GM04503 (cell line): Measurements from ENCODE around the gene SCO2.

Experiments
- DNase-seq: peaks from one replicate; pipeline ENCODE4 v3.0.0-alpha.2; 2012; ENCODE audit warnings: low read depth

The SCO2 gene, protein sequence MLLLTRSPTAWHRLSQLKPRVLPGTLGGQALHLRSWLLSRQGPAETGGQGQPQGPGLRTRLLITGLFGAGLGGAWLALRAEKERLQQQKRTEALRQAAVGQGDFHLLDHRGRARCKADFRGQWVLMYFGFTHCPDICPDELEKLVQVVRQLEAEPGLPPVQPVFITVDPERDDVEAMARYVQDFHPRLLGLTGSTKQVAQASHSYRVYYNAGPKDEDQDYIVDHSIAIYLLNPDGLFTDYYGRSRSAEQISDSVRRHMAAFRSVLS

DNA sequence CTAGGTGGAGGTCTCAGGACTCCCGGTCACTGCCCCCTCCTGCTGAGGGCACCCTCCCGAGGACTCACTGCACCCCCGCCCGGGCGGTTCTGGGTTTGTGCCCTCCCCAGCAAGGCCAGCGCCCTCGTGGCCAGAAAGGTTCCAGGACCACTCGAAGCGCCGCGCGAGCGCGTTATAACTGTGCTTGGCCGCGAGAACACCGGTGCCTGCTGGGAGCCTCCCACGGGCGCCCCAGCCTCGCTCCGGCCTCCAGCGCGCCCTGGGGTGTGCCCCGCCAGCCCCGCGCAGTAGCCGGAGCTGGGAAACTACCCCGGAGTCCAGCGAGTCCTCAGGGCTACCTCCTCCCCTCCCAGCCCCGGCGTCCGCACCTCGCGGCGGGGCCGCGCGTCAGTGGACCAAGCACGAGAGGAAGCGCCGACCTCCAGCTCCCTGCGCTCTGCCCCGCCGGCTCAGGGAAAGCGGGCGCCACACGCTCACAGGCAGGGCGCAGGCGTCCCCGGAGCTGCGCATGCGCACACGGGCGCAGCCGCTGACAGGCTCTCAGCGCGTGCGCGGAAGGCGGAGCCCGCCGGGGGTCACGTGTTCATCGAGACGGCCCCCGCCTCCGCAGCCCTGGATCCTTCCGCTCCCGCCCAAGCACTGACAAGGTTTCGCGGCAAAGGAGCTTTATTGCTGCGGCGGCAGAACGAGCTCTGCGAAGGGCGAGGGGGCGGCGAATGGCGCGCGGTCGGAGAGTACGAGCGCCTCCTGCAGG lies at the start of gene SCO2:
SCO2 (minus strand) TSS at position 495 of the 754 bp plus-strand sequence. CDS start 1,187 bp downstream, outside the sequence.
- peak; percentile 66 for DNase-seq

DNA sequence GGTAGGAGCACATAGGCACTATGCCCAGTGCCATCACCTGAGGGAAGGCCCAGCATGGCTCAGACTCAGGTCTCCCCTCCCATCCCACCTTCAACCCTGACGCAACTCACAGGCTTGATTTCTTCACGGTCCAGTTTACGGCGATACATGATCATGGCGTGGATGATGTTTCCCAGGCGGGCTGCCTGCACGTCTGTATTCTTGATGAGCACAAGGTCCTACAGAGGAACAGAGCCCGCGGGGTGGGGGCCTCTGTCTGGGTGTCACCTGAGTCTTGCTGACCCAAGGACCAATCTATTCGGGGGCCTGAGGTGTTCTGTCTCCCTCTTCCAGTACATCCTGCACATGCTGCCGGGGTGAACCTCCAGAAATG lies 49.0 kb upstream of the SCO2 start:
- no peak for DNase-seq

DNA sequence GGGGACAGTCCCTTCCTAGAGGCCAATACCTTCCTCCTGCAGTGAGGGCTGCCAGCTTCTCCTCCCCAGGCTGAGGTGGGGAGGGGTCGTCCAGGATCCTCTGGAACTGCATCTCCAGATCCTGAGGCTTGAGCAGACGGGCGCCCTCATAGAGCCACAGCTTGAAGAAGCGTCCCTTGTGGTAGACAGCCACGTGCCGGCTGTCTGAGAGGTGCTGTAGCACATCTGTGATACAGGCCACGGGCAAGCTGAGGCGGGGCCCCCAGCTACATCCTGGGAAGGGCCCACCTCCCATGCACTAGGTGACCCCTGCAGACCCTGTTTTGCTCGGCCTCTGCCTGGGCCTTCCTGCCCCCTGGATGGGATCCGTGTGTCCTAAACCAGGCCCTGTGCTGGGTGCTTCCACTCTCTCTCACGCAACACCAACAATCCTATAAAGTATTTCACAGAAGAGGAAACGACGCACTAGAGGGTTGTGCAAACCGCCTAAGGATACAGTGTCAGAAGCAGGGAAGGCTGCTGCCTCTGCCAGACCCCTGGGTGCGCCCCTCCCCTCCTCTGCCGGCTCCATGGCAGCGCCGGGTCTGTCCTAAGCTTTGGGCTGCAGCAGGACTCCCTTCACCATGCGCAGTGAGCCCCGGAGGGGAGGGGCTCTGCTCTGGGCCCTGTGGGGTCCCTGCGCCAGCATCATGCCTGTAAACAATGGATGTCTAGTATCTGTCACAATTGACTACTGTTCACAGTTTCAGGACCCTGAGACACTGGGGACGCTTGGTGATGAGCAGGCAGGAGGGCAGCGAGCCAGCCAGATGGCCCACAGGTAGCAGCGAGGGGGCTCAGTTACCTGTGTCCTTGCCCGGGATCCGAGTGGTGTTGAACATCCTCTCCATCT lies 48.3 kb upstream of the SCO2 start:
- no peak for DNase-seq

DNA sequence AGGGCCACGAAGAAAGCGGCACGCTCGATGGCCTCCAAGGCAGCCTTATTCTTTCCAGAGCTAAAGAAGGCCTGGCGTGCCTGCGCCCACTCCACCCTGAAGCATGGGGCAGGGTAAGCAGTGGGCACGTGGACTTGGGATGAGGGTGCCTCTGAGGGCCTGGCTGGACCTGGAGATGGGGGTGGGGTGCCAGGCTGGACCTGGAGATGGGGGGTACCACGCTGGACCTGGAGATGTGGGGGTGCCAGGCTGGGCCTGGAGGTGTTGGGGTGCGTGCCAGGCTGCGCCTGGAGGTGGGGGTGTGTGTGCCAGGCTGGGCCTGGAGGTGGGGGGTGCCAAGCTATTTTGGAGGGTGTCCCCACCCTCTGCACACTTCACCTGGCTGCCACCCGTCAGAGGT lies 47.6 kb upstream of the SCO2 start:
- DNase-seq: no peak

DNA sequence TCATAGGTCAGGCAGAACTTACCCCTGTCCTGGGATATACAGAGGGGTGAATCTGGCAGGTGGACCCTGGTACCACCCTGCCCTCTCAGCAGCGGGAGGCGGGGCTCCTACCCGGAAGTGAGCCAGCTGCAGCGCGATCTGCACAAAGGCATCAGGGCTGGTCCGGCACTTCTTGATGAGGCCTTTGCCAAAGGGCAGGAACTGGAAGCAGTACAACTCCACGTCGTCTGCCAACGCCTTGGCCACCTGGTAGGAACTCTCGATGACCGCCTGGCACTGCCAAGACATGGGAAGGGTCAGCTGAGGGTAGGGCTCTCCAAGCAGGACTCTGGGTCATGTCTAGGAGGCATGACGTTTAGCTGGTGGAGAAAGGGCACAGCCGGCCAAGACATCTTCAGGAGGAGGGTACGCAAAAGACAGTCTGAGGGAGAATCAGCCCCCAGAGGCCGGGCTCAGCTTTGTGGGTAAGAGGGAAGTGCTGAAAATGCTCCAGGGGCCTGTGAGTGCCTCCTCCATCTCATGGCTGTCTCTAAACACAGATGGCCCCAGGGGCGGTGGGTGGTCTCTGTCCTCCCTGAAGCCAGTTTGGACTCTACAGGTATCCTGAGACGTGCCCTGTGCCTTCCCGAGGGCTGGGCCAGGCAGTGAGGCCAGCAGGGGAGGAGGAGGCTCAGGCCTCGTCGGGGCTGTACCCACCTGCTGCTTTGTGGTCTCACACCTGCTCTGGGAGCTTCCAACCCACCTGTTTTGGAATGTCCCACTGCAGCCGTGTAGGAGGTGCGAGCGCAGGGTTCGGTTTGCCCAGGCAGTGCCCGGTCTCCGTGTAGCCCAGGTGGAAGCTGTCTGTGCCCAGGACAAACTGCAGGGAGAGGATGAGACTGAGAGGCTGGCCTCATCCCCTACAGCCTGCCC lies 46.1 kb upstream of the SCO2 start:
- DNase-seq: no peak

DNA sequence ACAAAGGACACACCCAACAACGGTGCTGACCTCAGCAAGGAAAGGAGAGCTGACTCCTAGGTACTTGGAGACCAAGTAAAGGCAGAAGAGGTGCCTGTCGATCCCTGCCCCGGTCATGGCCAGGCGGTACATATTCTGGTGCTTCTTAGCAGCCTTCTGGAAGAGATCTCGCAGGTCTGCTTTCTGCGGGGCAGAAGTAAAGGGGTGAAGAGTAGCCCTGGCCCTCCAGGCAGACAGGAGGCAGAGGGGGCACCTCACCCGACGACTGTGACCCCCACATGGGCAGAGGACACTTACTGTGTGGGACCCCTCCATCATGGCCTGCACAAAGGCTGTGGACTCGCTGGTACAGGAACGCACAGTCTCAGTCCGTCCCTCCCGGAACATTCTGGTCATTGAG lies 45.5 kb upstream of the SCO2 start:
- DNase-seq: no peak

DNA sequence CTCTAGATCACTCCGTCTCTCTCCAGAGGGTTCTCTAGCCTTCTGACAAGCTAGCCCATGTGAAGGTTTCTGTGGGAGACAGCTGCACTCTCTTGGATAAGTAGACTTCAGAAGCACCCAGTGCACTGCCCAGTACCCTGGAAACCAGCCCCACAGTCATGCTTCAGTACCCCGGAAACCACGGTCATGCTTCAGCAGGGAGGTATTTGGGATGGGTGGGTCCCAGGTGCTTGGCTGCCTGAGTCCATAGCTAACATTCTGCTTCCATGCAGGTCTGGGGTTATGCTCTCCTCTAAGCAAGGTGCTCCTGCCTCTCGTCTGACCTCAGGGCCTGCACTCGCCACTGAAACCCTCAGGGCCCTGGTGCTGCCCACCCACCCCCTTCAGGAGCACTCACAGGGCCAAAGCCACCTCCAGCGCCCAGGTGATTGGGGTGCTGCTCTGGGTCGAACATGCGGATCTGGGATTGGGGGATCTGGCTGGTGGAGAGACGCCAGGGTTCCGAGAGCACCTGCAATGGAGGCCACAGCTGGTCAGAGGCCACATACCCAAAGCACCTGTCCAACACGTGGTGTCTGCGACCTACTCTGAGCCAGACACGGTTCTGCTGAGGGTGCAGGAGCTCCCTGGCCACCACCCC lies 44.6 kb upstream of the SCO2 start:
- no peak for DNase-seq

DNA sequence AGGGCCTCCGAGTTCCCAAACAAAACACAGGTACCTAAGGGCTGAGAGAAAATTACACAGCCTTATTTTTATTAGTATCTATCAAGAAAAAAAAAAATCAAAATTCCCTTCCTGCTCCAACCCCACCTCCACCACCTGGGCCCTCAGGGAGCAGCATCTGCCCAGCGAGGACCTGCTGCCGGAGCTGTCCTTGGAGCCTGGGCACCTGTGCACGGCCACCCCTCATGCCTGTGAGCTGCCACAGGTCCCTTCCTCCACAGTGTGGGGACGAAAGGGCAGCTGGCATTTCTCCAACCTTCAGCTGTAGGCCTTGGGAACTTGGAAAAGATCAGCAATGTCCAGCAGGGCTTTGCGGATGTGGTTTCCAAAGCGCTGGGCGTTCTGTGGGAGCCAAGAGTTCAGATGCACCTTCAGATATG lies 43.7 kb upstream of the SCO2 start:
- no peak for DNase-seq

DNA sequence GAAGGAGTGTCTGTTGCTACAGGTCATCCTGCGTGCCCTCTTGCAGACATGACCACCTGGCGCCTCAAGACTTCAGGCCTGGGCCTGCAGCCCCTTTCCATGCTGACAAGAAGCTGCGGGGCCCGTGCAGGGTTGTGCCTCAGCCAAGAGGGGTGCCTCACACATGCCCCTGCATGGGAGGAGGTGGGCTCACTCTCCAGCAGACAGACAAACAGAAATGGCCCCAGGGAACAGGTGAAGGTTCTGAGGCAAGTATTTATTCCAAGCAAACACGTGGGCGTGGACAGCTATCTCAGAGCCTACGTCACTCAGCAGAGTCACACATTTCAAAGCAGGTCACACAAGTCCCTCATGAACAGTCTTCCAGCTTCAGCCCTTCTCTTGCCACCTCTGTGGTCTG lies 43.2 kb upstream of the SCO2 start:
- DNase-seq: no peak

DNA sequence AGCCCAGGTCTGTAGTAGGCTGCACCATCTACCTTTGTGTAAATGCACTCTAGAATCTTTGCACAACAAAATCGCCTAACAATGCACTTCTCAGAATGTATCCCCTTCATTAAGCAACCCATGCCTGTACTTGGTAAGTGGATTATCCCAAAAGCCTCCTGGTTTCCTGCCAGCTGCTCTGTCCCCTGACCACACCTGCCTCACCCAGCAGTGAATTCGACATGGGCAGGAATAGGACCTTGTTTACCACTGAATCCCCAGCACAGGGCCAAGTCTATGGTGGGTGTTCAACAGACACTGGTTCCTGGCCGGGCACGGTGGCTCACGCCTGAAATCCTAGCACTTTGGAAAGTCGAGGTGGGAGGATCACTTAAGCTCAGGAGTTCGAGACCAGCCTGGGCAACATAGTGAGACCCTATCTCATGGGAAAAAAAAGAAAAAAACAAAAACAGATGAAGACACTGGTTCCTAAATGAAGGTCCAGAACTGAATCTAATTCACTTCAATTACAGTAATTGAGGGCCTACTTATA lies 42.4 kb upstream of the SCO2 start:
- no peak for DNase-seq

DNA sequence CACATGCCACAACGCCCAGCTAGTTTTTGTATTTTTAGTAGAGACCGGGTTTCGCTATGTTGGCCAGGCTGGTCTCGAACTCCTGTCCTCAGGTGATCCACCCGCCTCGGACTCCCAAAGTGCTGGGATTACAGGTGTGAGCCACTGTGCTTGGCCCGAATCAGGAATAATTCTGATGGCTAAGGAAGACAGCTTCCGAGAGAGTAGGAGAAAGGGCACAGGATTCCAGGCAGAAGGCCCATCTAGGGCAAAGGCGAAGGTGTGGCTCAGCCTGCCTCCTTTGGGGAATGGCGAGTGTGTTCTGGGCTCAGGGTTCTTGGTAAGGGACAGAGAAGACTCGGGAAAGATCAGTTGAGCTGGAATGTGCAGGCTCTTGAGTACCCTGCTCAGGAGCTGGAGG lies 38.9 kb upstream of the SCO2 start:
- DNase-seq: no peak

DNA sequence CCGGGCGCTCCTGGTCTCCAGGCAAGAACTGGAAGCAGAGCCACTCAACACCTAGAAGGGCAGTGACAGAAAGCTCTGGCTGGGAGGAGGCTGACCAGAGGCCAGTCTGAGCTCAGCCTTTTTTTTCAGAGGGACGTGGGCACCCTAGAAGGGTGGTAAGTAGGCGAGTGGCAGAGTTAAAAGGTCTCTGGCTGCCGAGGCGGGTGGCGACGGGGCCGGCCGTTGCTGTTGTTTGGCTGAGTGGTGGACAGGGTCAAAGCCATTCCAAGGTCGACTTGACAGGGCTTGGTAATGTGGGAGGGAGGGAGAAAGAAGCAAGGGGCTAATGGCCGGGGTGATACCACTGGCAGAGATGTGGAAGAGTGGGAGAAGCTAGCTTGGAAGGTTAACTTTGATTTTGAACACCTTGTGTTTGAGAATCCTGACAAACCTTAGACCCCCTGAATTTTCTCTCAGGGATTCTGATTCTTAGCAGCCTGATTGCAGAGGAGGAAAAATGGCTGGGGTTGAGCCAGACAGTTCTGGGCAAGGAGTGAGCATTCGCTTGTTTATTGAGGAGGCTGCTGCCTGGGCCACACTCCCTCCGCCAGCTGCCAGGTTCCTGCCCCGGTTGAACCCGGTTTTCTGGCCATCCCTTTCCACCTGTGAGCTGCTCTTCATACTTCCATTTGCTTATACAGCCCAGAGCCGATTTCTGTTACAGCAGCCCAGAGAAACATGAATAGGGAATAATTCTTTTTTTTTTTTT lies 38.2 kb upstream of the SCO2 start:
- DNase-seq: no peak

DNA sequence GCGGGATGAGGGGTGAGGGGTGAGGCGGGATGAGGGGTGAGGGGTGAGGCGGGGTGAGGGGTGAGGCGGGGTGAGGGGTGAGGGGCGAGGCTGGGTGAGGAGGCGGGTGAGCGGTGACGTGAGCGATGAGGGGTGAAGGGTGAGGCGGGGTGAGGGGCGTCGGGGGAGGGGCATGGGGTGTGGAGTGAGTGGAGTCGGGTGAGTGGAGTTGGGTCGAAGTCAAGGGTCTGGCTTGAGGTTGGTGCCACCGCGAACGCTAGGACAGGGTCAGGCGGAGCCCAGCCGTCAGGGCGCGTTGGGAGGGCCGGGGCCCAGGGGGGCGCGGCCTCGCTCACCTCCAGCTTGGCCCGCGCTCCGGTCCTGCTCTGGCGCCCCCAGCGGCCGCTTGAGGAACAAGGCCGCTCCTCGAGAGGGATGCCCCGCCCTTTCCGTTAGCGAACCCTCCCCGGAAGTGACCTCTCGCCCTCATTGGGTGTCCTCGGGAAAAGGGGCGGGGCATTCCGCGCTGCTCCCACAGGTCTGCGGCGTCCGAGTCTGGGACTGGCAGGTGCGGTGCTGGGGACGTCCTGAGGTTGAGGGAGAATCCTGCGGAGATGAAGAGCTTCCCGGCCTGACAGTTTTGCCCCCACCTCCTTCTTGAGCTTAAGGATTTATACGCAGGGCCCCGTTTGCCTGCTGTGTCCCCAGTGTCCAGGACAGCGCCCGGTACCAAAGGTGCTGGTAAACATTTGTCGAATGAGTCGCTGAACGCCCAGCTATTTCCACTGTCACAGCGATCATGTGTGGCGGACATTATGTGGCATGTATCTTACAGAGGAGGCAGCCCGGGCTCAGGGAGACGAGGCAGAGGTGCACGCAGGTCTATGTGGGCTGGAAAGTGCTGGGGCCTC lies 37.4 kb upstream of the SCO2 start, which contains the start of gene SYCE3:
SYCE3 (minus strand) TSS at position 397 of the 890 bp plus-strand sequence. CDS start 6,514 bp downstream, outside the sequence.
- peak; percentile 42 for DNase-seq

DNA sequence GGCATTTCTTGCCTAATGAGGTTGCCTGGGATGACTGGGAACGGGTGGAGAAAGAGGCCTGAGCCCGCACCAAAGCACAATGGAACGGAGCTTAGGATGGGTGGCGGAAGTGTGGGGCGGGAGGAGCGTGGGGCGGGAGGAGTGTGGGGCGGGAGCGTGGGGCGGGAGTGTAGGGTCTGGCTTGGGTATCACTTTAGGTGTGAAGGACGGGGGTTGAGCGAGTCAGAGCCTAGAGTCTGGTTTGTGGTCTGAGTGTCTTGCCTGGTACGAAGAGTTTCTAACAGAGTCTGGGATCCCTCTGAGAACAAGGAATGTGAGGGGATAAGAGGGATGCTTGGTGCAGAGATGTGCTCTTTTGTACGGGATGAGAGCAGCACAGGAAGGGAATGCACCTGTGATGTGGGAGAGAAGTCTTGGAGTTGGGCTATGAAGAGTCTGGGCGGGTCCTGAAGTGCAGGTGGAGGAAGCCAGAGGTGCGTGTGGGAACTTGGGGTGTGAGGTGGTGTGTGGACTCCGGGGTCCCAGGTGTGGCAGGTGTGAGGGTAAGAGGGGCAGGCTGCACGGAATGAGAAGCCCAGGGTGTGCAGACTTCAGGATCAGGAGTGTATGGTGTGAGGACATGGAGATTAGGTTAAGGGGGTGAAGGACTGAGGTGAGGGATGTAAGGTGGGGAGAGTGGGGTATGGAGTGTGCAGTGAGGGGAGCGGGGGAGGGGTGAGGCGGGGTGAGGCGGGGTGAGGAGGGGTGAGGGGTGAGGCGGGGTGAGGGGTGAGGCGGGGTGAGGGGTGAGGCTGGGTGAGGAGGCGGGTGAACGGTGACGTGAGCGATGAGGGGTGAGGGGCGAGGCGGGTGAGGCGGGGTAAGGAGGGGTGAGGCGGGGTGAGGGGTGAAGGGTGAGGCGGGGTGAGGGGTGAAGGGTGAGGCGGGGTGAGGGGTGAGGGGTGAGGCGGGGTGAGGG lies 36.3 kb upstream of the SCO2 start:
- DNase-seq: no peak

DNA sequence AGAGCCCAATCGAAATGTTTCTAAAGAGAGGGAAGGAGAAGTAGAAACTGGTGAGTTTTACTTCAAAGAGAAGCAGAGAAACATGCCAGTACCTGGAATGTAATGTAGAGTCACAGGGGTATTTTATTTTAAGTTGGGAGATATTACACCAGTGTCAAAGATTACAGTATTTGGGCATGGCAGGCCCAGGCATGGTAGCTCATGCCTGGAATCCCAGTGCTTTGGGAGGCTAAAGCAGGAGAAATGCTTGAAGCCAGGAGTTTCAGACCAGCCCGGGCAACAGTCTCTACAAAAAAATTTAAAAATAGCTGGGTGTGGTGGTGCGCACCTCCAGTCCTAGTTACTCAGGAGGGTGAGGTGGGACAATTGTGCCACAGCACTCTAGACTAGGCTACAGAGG lies 34.6 kb upstream of the SCO2 start:
- DNase-seq: no peak

DNA sequence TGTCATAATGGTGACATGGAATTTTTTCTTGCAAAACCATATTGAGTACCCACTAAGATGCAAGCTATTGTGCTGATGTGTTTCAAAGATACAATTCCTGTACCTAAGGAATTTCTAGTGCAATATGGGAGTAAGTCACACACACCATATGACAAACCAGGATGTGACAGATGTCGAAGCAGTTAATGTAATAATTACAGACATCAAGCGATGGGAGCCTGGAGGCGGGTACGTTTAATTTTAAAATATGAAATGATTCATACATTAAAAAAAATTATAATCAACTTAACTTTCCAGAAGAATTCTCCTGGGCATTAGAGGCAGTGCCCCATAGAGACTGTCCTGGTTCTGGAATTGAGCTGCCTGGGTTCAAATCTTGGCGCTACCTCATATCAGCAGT lies 31.3 kb upstream of the SCO2 start:
- DNase-seq: no peak

DNA sequence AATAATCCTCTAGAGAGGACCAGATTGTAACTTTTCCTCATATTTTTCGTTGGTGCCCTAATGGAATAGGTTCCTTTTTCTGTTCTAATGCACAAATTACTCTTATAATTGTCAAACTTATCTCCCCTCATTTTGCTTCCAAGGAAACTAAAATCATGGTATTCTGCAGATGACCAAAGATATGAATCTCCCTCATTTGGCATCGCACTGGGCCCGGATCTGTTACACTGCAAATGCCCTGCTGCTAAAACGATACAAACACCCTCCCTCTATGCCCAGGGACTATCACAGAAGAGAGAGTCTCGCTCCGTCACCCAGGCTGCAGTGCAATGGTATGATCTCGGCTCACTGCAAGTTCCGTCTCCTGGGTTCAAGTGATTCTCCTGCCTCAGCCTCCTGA lies 27.9 kb upstream of the SCO2 start:
- no peak for DNase-seq
